ENCODE data around the gene MAD1L1. TPM values are rescaled to one million over a fixed set of nuclear protein-coding genes. Genes with fewer than 3 reads are reported as not detected.

The MAD1L1 gene
- total RNA-seq, 1 donor from 2014 or later = 48.4 TPM

GRCh38 chr7:2219136-2219535 is 13.6 kb downstream of the MAD1L1 start:
- no peak for DNase-seq
- Histone ChIP-seq H3K9me3 (no peaks in the 10 kb centered on the region), H3K27me3 (no peaks in the 10 kb centered on the region), H3K4me3 (no peak overlapping the region), H3K36me3 (peaks cover 88% of the 10 kb centered on the region), H3K27ac (no peak overlapping the region), H3K4me1 (no peaks in the 10 kb centered on the region)
- TF ChIP-seq, protein P1, sequence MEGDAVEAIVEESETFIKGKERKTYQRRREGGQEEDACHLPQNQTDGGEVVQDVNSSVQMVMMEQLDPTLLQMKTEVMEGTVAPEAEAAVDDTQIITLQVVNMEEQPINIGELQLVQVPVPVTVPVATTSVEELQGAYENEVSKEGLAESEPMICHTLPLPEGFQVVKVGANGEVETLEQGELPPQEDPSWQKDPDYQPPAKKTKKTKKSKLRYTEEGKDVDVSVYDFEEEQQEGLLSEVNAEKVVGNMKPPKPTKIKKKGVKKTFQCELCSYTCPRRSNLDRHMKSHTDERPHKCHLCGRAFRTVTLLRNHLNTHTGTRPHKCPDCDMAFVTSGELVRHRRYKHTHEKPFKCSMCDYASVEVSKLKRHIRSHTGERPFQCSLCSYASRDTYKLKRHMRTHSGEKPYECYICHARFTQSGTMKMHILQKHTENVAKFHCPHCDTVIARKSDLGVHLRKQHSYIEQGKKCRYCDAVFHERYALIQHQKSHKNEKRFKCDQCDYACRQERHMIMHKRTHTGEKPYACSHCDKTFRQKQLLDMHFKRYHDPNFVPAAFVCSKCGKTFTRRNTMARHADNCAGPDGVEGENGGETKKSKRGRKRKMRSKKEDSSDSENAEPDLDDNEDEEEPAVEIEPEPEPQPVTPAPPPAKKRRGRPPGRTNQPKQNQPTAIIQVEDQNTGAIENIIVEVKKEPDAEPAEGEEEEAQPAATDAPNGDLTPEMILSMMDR (IDR thresholded peaks at IDR 0.05) = no peak
- ATAC-seq = no peak
- intact Hi-C loops (cut with DNase I) = no loop called here

DNA sequence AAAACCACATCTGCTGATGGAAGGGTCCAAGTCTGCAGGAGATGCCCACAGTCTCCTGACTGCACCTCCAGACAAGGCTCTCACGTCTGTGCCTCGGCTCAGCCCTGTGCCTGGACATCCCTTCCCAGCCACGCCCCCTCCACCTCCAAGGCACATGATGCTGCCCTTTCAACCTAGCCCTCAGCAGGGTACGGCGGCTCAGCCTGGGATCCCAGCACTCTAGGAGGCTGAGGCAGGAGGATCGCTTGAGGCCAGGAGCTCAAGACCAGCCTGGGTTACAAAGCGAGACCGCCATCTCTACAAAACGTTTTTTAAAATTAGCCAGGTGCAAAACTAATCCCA is 14.3 kb downstream of the MAD1L1 start:
- DNase-seq (no peak), ATAC-seq (no peak)
- H3K27ac ChIP-seq = no peak overlapping the region
- TF ChIP-seq, protein P1 (IDR thresholded peaks at IDR 0.05) = no peak
- peaks cover 88% of the 10 kb centered on the region for H3K36me3 ChIP-seq
- H3K4me3 ChIP-seq = no peak overlapping the region
- H3K4me1 ChIP-seq = no peaks in the 10 kb centered on the region
- H3K27me3 ChIP-seq = no peaks in the 10 kb centered on the region
- H3K9me3 ChIP-seq = no peaks in the 10 kb centered on the region
- intact Hi-C loops (cut with DNase I) = no loop called here

DNA sequence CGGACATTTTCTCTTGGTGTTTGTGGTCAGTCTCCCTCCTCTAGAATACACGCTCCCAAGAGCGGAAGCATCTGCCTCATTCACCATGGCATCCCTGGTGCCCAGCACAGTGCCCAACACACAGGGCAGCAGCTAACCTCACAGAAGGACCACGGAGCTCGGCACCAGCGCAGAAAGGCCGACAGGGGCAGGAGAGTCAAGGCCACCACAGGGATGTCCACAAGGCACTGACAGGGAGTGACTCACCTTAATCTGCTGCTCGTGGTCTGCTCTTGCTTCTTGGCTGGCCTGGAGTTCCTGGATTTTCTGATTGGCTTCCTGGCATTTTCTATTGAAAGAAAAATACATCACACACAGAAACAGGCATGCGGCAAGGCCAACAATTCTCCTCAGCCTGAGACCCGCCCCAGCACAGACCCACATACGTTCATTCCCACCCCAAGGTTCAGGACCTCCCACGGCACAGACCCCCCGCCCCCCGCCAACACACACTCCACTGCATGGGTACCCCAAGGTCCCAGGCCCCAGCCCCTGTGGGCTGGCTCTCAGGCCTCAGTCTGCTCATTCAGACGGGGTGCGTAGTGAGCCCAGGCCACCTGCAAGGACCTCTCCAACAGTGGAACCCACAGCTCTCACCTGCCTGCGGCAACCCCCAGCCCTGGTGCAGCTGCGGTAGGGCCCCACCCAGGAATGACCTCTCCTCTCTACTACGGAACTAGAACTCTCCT is 14.9 kb downstream of the MAD1L1 start:
- ATAC-seq (no peak), DNase-seq (no peak)
- H3K9me3 ChIP-seq = no peaks in the 10 kb centered on the region
- TF ChIP-seq, protein P1 (IDR thresholded peaks at IDR 0.05) = no peak
- intact Hi-C loops (cut with DNase I) = no loop called here
- H3K36me3 ChIP-seq = peaks cover 87% of the 10 kb centered on the region
- no peaks in the 10 kb centered on the region for H3K4me1 ChIP-seq
- no peaks in the 10 kb centered on the region for H3K27me3 ChIP-seq
- H3K27ac ChIP-seq = no peak overlapping the region
- H3K4me3 ChIP-seq = no peak overlapping the region

- no peak overlapping the region for H3K4me3 ChIP-seq
- no peaks in the 10 kb centered on the region for H3K27me3 ChIP-seq
- DNase-seq = no peak
- peaks cover 87% of the 10 kb centered on the region for H3K36me3 ChIP-seq
- intact Hi-C loops (cut with DNase I) = no loop called here
- no peak overlapping the region for H3K27ac ChIP-seq
- TF ChIP-seq, protein P1 (IDR thresholded peaks at IDR 0.05) = no peak
- ATAC-seq = no peak
- H3K4me1 ChIP-seq = no peaks in the 10 kb centered on the region
- H3K9me3 ChIP-seq = no peaks in the 10 kb centered on the region
These were observed 15.5 kb downstream of the MAD1L1 start for GRCh38 chr7:2217206-2217605.

- H3K36me3 ChIP-seq = peaks cover 84% of the 10 kb centered on the region
- H3K4me1 ChIP-seq = no peaks in the 10 kb centered on the region
- no peaks in the 10 kb centered on the region for H3K9me3 ChIP-seq
- no peak overlapping the region for H3K4me3 ChIP-seq
- H3K27me3 ChIP-seq = no peaks in the 10 kb centered on the region
- TF ChIP-seq, protein P1 (IDR thresholded peaks at IDR 0.05) = no peak
- DNase-seq (no peak), ATAC-seq (no peak)
- no peak overlapping the region for H3K27ac ChIP-seq
- intact Hi-C loops (cut with DNase I) = no loop called here
These were observed 16.9 kb downstream of the MAD1L1 start for GRCh38 chr7:2215851-2216250.

DNA sequence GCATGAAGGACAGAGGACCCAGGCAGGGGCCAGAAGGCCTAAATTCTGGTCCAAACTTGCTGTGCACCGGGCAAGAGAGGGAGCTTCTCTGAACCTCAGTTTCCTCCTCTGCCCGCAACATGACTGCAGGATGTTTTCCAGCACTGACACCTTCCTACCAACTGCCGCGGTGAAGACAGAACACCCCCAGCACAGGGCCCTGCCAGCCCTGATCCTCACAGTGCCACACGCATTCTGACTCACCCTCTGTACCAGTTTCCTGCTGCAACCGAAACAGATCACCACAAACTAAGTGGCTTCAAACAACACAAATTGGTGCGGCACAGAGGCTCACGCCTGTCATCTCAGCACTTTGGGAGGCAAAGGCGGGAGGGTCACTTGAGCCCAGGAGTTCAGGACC is 18.1 kb downstream of the MAD1L1 start:
- no peak for ATAC-seq
- DNase-seq = no peak
- Histone ChIP-seq H3K36me3 (peaks cover 77% of the 10 kb centered on the region), H3K4me3 (no peak overlapping the region), H3K9me3 (no peaks in the 10 kb centered on the region), H3K27ac (no peak overlapping the region), H3K4me1 (no peaks in the 10 kb centered on the region), H3K27me3 (no peaks in the 10 kb centered on the region)
- intact Hi-C loops (cut with DNase I) = no loop called here
- TF ChIP-seq, protein P1 (IDR thresholded peaks at IDR 0.05) = no peak

Measured in upper lobe of right lung (tissue), 1 donor.